GM23338 (cell line): Measurements from ENCODE around the gene AP1S2. TPM values are rescaled to one million over a fixed set of nuclear protein-coding genes. Genes with fewer than 3 reads are reported as not detected.

Experiments used
- ATAC-seq: fragments of 200-7000 bp; cut with Tn5 transposase; 3 replicates; pipeline ENCODE4 v1.9.1; 2020
- DNase-seq: peaks from one replicate; pipeline ENCODE4 v3.0.0-alpha.2; 2015; ENCODE audit warnings: low spot score
- H2AFZ ChIP-seq: fragments of 200-600 bp; sonication (generic); 2 replicates; pipeline ENCODE4 v1.8.0; 2016; ENCODE audit warnings: antibody characterized with exemption, mild to moderate bottlenecking, moderate library complexity
- H3F3A ChIP-seq: fragments of 200-600 bp; sonication (generic); replicated peaks from 2 replicates; pipeline ENCODE4 v1.8.0; 2017; ENCODE audit warnings: antibody characterized with exemption, mixed run types, low read depth
- H3K27ac ChIP-seq: fragments of 200-600 bp; sonication (generic); 2 replicates; pipeline ENCODE4 v1.6.1; 2016; ENCODE audit warnings: low read depth
- H3K27me3 ChIP-seq: fragments of 200-600 bp; sonication (generic); 2 replicates; pipeline ENCODE4 v1.8.0; 2016; ENCODE audit warnings: mild to moderate bottlenecking, mixed run types, moderate library complexity; ENCODE audit not compliant: insufficient read depth
- H3K36me3 ChIP-seq: fragments of 200-600 bp; sonication (generic); 2 replicates; pipeline ENCODE4 v1.8.0; 2016; ENCODE audit warnings: mild to moderate bottlenecking; ENCODE audit not compliant: insufficient read depth
- H3K4me1 ChIP-seq: fragments of 200-600 bp; sonication (generic); 2 replicates; pipeline ENCODE4 v1.8.0; 2016; ENCODE audit warnings: mild to moderate bottlenecking, moderate library complexity; ENCODE audit not compliant: insufficient read depth
- H3K4me2 ChIP-seq: fragments of 200-600 bp; sonication (generic); 2 replicates; pipeline ENCODE4 v1.7.1; 2017; ENCODE audit warnings: mixed run types
- H3K4me3 ChIP-seq: fragments of 200-600 bp; sonication (generic); 2 replicates; pipeline ENCODE4 v1.6.1; 2016; ENCODE audit warnings: mixed run types
- H3K79me2 ChIP-seq: fragments of 200-600 bp; sonication (generic); replicated peaks from 2 replicates; pipeline ENCODE4 v1.8.0; 2017; ENCODE audit warnings: mild to moderate bottlenecking; ENCODE audit not compliant: insufficient read depth
- H3K9me2 ChIP-seq: fragments of 200-600 bp; sonication (generic); 2 replicates; pipeline ENCODE4 v1.8.0; 2017; ENCODE audit not compliant: insufficient read depth
- H4K20me1 ChIP-seq: fragments of 200-600 bp; sonication (generic); replicated peaks from 2 replicates; pipeline ENCODE4 v1.8.0; 2017; ENCODE audit warnings: mild to moderate bottlenecking; ENCODE audit not compliant: insufficient read depth
- H3K27ac Mint-ChIP-seq: 2 replicates; pipeline ENCODE4 v1.8.0; 2020; ENCODE audit warnings: inconsistent platforms, mild to moderate bottlenecking, moderate library complexity, mixed read lengths
- H3K27me3 Mint-ChIP-seq: 3 replicates; pipeline ENCODE4 v1.8.0; 2022; ENCODE audit warnings: low read depth, mild to moderate bottlenecking, moderate library complexity, mixed read lengths, inconsistent platforms; ENCODE audit not compliant: insufficient read depth, poor library complexity
- H3K36me3 Mint-ChIP-seq: 3 replicates; pipeline ENCODE4 v1.8.0; 2021; ENCODE audit warnings: low read depth, mild to moderate bottlenecking, inconsistent platforms, moderate library complexity, mixed read lengths
- H3K4me1 Mint-ChIP-seq: 3 replicates; pipeline ENCODE4 v1.8.0; 2020; ENCODE audit warnings: mild to moderate bottlenecking, inconsistent platforms, mixed read lengths
- H3K4me3 Mint-ChIP-seq: 3 replicates; pipeline ENCODE4 v1.8.0; 2021; ENCODE audit warnings: moderate library complexity, mild to moderate bottlenecking, inconsistent platforms, mixed read lengths
- H3K9me3 Mint-ChIP-seq: 3 replicates; pipeline ENCODE4 v1.8.0; 2020; ENCODE audit warnings: moderate library complexity, mild to moderate bottlenecking, inconsistent platforms, mixed read lengths
- CREB1 ChIP-seq: fragments of 250-450 bp; sonication (Bioruptor Pico); IDR thresholded peaks from 2 replicates; pipeline ENCODE4 v1.5.0; 2020; ENCODE audit warnings: low read depth, mild to moderate bottlenecking, moderate library complexity
- CTCF ChIP-seq, 2 experiments: fragments of 200-600 bp in 1 of 2; sonication (generic) in 1 of 2; conservative IDR thresholded peaks; 2 replicates each; pipeline versions ENCODE4 v1.5.1 to v1.6.1; 2016 to 2017; ENCODE audit warnings: antibody characterized with exemption in 2 of 2, low read depth in 2 of 2, mild to moderate bottlenecking in 2 of 2, moderate library complexity in 1 of 2
- EZH2 ChIP-seq: fragments of 200-600 bp; sonication (generic); IDR thresholded peaks from one replicate; pipeline ENCODE4 v1.8.0; 2017; ENCODE audit warnings: antibody characterized with exemption, mild to moderate bottlenecking, low read depth; ENCODE audit not compliant: unreplicated experiment
- EZH2phosphoT487 ChIP-seq: fragments of 200-600 bp; sonication (generic); IDR thresholded peaks from one replicate; pipeline ENCODE4 v1.8.1; 2018; ENCODE audit warnings: antibody characterized with exemption; ENCODE audit not compliant: unreplicated experiment
- JUNB ChIP-seq: IDR thresholded peaks from one replicate; pipeline ENCODE4 v1.6.1; 2016; ENCODE audit warnings: antibody characterized with exemption; ENCODE audit not compliant: unreplicated experiment
- NANOG ChIP-seq: IDR thresholded peaks from 2 replicates; pipeline ENCODE4 v1.6.1; 2016; ENCODE audit warnings: antibody characterized with exemption, borderline replicate concordance
- POLR2AphosphoS5 ChIP-seq: IDR thresholded peaks from 2 replicates; pipeline ENCODE4 v1.6.1; 2016; ENCODE audit warnings: antibody characterized with exemption, low read depth
- ZNF114 ChIP-seq: fragments of 250-450 bp; sonication (Bioruptor Pico); IDR thresholded peaks from 2 replicates; pipeline ENCODE4 v1.5.0; 2020; ENCODE audit warnings: mild to moderate bottlenecking, moderate library complexity
- polyA plus RNA-seq: library from polyadenylated mRNA; unstranded; fragments of >200 nt; fragmentation: Nextera tagmentation; extraction: Ambion mirVana; gene quantifications from 2 replicates; pipeline ENCODE4 v1.2.1, GENCODE V29; 2016
- total RNA-seq: library from RNA; depleted of rRNA; stranded (reverse); fragments of >200 nt; shearing (Covaris generic); gene quantifications from 2 replicates; pipeline ENCODE4 v1.2.3, GENCODE V29; 2014
- TF ChIP-seq, protein P1 (sequence below): IDR thresholded peaks from 2 replicates; pipeline ENCODE4 v1.6.1; 2016; ENCODE audit warnings: antibody characterized with exemption
- TF ChIP-seq, protein P2 (sequence below): fragments of 250-450 bp; sonication (Bioruptor Pico); IDR thresholded peaks from 2 replicates; pipeline ENCODE4 v1.5.0; 2020; ENCODE audit warnings: mild to moderate bottlenecking, moderate library complexity

The AP1S2 gene
- total and polyA plus RNA-seq, 2 experiments from 2014 or later: 160 to 251 TPM

GRCh38 chrX:15855568-15856221 lies 1.1 kb upstream of the AP1S2 start:
- TF ChIP-seq EZH2: no peak
- TF ChIP-seq POLR2AphosphoS5: peak; percentile 0; the same call in 1 of the 2 replicates
- Mint-ChIP-seq H3K4me1 (peaks cover 23% of the 10 kb centered on the region), H3K4me3 (peak overlapping the region; percentile 90), H3K9me3 (no peaks in the 10 kb centered on the region; the same call in 2 of the 3 replicates), H3K27ac (peak overlapping the region; percentile 96), H3K27me3 (no peaks in the 10 kb centered on the region), H3K36me3 (peaks cover 26% of the 10 kb centered on the region)
- Histone ChIP-seq H4K20me1 (no peaks in the 10 kb centered on the region), H3F3A (no peaks in the 10 kb centered on the region), H3K9me2 (no peaks in the 10 kb centered on the region), H3K27me3 (no peaks in the 10 kb centered on the region), H3K36me3 (peaks cover 6% of the 10 kb centered on the region; the same call in 1 of the 2 replicates), H3K4me3 (peak overlapping the region; percentile 83), H3K4me1 (peaks cover 24% of the 10 kb centered on the region), H3K4me2 (peak overlapping the region; percentile 88), H3K27ac (peak overlapping the region; percentile 79; the same call in 1 of the 2 replicates), H3K79me2 (peaks cover 36% of the 10 kb centered on the region), H2AFZ (0 out of 2 replicates have a peak overlapping the region, but pooled peaks have one; percentile 38)
- DNase-seq (no peak), ATAC-seq (no peak)

DNA sequence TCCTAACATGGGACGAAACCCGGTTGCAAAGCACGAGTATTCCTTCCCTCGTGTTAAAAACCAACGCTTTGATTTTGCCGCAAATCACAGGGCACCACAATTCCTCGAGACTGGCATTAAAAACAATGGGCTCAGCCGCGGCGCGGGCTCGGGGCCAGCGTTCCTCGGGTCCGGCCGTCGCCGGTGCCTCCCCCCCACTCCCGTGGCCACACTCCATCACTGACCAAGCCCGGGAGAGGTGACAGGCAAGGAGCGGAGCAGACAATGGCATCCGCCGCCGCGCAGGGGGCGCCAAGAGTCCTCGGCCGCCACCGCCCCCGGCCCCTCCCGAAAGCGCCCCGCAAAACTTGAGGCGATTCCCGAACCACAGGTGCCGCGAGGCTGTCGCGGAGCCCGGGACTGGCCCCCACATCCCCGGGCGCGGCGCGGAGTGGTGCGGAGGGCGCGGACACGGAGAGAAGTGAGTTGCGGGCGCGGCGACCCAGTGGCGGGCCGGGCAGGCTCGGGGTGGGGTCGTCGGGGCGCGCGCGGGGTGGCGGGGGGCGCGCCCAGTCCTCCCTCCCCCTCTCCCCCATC lies 445 bp downstream of the AP1S2 start:
- H3K9me2 ChIP-seq: no peaks in the 10 kb centered on the region
- H3K27ac Mint-ChIP-seq: 0 out of 2 replicates have a peak overlapping the region, but pooled peaks have one; percentile 86
- DNase-seq (peak; percentile 54), ATAC-seq (peak; percentile 26)
- peak overlapping the region; percentile 75 for H3K4me2 ChIP-seq
- TF ChIP-seq, protein P1, sequence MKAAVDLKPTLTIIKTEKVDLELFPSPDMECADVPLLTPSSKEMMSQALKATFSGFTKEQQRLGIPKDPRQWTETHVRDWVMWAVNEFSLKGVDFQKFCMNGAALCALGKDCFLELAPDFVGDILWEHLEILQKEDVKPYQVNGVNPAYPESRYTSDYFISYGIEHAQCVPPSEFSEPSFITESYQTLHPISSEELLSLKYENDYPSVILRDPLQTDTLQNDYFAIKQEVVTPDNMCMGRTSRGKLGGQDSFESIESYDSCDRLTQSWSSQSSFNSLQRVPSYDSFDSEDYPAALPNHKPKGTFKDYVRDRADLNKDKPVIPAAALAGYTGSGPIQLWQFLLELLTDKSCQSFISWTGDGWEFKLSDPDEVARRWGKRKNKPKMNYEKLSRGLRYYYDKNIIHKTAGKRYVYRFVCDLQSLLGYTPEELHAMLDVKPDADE: no peak
- TF ChIP-seq ZNF114 (CRISPR knock-in tag): no peak
- no peak for TF ChIP-seq NANOG
- no peak for TF ChIP-seq JUNB
- TF ChIP-seq, protein P2, sequence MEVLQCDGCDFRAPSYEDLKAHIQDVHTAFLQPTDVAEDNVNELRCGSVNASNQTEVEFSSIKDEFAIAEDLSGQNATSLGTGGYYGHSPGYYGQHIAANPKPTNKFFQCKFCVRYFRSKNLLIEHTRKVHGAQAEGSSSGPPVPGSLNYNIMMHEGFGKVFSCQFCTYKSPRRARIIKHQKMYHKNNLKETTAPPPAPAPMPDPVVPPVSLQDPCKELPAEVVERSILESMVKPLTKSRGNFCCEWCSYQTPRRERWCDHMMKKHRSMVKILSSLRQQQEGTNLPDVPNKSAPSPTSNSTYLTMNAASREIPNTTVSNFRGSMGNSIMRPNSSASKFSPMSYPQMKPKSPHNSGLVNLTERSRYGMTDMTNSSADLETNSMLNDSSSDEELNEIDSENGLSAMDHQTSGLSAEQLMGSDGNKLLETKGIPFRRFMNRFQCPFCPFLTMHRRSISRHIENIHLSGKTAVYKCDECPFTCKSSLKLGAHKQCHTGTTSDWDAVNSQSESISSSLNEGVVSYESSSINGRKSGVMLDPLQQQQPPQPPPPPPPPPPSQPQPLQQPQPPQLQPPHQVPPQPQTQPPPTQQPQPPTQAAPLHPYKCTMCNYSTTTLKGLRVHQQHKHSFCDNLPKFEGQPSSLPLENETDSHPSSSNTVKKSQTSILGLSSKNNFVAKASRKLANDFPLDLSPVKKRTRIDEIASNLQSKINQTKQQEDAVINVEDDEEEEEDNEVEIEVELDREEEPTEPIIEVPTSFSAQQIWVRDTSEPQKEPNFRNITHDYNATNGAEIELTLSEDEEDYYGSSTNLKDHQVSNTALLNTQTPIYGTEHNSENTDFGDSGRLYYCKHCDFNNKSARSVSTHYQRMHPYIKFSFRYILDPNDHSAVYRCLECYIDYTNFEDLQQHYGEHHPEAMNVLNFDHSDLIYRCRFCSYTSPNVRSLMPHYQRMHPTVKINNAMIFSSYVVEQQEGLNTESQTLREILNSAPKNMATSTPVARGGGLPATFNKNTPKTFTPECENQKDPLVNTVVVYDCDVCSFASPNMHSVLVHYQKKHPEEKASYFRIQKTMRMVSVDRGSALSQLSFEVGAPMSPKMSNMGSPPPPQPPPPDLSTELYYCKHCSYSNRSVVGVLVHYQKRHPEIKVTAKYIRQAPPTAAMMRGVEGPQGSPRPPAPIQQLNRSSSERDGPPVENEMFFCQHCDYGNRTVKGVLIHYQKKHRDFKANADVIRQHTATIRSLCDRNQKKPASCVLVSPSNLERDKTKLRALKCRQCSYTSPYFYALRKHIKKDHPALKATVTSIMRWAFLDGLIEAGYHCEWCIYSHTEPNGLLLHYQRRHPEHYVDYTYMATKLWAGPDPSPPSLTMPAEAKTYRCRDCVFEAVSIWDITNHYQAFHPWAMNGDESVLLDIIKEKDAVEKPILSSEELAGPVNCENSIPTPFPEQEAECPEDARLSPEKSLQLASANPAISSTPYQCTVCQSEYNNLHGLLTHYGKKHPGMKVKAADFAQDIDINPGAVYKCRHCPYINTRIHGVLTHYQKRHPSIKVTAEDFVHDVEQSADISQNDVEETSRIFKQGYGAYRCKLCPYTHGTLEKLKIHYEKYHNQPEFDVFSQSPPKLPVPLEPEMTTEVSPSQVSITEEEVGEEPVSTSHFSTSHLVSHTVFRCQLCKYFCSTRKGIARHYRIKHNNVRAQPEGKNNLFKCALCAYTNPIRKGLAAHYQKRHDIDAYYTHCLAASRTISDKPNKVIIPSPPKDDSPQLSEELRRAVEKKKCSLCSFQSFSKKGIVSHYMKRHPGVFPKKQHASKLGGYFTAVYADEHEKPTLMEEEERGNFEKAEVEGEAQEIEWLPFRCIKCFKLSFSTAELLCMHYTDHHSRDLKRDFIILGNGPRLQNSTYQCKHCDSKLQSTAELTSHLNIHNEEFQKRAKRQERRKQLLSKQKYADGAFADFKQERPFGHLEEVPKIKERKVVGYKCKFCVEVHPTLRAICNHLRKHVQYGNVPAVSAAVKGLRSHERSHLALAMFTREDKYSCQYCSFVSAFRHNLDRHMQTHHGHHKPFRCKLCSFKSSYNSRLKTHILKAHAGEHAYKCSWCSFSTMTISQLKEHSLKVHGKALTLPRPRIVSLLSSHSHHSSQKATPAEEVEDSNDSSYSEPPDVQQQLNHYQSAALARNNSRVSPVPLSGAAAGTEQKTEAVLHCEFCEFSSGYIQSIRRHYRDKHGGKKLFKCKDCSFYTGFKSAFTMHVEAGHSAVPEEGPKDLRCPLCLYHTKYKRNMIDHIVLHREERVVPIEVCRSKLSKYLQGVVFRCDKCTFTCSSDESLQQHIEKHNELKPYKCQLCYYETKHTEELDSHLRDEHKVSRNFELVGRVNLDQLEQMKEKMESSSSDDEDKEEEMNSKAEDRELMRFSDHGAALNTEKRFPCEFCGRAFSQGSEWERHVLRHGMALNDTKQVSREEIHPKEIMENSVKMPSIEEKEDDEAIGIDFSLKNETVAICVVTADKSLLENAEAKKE: no peak
- no peak for TF ChIP-seq CREB1 (CRISPR knock-in tag)
- TF ChIP-seq EZH2: no peak
- TF ChIP-seq EZH2phosphoT487: no peak
- peak; percentile 7 to 32; a peak in 1 of 4 replicates for TF ChIP-seq CTCF (conservative IDR thresholded peaks at IDR 0.05; ENCODE audit: low read depth in 2 of 2)
- TF ChIP-seq POLR2AphosphoS5: 0 out of 2 replicates have a peak, but pooled peaks have one; percentile 0
- H3K27ac ChIP-seq: 0 out of 2 replicates have a peak overlapping the region, but pooled peaks have one; percentile 69
- H3K4me1 Mint-ChIP-seq: peaks cover 37% of the 10 kb centered on the region
- peaks cover 37% of the 10 kb centered on the region for H3K4me1 ChIP-seq
- H3K79me2 ChIP-seq: peaks cover 51% of the 10 kb centered on the region
- peak overlapping the region; percentile 83 for H3K4me3 ChIP-seq
- H3K9me3 Mint-ChIP-seq: no peaks in the 10 kb centered on the region; the same call in 2 of the 3 replicates
- H3K36me3 Mint-ChIP-seq: peaks cover 41% of the 10 kb centered on the region
- peaks cover 6% of the 10 kb centered on the region; the same call in 1 of the 2 replicates for H3K36me3 ChIP-seq
- no peaks in the 10 kb centered on the region for H3F3A ChIP-seq
- H2AFZ ChIP-seq: no peak overlapping the region
- no peaks in the 10 kb centered on the region; the same call in 1 of the 2 replicates for H4K20me1 ChIP-seq
- no peaks in the 10 kb centered on the region for H3K27me3 ChIP-seq
- H3K27me3 Mint-ChIP-seq: peaks cover 3% of the 10 kb centered on the region
- peak overlapping the region; percentile 92 for H3K4me3 Mint-ChIP-seq
